Retinal pigment epithelial cell (primary cell): Measurements from ENCODE around the gene GLCCI1.

Source experiments
- DNase-seq: peaks from one replicate; pipeline ENCODE4 v3.0.0-alpha.2; 2010; ENCODE audit warnings: low read depth
- H3K4me3 ChIP-seq: 2 replicates; pipeline ENCODE4 v1.5.1; 2011; ENCODE audit warnings: mild to moderate bottlenecking, low read length, control low read depth, moderate library complexity
- CTCF ChIP-seq: conservative IDR thresholded peaks from 2 replicates; pipeline ENCODE4 v1.5.1; 2011; ENCODE audit warnings: low read depth, low read length, control low read depth, inconsistent platforms

GLCCI1 gene

DNA sequence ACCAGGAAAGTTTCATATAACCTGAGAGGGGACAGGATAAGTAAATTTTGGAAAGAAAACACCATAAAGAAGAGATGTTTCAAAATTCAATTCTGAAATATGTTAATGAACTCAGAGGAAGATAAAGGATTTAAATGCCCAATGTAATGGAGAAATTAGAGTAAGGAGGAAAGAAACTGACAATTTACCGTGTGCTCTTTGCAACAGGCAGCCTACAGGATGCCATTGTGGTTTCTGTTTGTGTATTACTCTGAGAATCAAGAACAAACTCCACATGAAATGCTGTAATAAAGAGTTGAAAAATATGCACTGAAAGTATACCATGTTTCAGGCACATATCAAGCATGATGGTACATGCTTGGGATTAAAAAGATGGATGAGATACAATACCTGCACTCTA is 44.8 kb upstream of the GLCCI1 start:
- no peak for DNase-seq
- H3K4me3 ChIP-seq = no peak overlapping the region
- no peak for TF ChIP-seq CTCF

DNA sequence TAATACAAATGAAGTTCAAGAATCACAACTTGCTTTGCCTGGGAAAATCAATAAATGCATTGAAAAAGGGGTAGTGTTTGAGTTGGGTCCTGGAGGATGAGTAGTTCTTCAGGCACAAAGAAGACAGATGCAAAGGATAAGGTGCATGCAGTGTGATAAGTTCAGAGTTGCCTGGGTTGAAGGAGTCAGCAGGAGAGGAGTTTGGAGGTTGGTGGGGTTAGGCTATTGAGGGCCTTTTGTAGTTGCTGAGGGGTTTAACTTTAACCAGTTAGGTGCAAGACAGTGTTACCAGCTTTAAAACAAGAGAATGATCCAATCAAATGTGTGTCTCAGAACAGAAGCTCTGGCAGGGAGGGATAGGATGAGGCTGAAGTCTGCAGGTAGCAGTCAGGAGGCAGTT is 44.3 kb upstream of the GLCCI1 start:
- no peak overlapping the region for H3K4me3 ChIP-seq
- TF ChIP-seq CTCF = no peak
- no peak for DNase-seq

DNA sequence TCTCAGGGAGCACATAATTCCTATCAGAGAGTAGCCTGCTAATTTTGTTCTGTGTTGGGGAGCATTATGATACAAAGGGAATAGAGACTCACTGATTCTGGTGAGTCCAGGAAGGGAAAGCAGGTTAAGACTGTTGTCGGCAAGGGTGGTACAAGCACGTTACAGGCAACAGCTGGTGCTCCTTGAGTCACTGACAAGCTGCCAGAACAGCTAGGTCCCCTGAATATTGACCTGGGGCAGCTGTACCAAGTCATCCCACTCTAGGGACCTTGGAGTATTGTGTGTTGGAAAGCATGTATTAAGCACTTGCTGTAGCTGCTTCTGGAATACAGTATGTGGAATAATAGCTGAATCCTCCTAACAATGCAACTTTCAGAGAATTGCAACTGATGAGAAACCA is 37.0 kb upstream of the GLCCI1 start:
- no peak for DNase-seq
- TF ChIP-seq CTCF = no peak
- no peak overlapping the region for H3K4me3 ChIP-seq

DNA sequence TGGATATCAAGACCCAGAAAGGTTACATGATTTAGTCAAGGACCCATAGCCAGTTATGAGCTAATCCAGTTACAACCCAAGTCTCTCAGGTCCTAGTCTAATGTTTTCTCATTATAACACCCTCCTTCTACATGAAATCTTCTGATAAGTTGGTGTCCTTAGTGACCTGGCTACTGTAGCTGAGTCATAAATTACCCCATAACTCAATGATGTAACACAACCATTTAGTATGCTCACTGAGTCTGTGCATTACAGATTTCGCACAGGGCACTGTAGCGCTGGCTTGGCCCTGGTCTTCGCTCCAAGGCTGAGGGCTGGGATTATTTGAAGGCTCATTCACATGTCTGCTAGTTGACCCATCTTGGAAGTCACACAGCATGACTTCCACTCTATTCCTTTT is 36.0 kb upstream of the GLCCI1 start:
- DNase-seq = no peak
- no peak overlapping the region for H3K4me3 ChIP-seq
- no peak for TF ChIP-seq CTCF

GRCh38 chr7:7933915-7934526 is 34.6 kb upstream of the GLCCI1 start:
- no peak for TF ChIP-seq CTCF

DNA sequence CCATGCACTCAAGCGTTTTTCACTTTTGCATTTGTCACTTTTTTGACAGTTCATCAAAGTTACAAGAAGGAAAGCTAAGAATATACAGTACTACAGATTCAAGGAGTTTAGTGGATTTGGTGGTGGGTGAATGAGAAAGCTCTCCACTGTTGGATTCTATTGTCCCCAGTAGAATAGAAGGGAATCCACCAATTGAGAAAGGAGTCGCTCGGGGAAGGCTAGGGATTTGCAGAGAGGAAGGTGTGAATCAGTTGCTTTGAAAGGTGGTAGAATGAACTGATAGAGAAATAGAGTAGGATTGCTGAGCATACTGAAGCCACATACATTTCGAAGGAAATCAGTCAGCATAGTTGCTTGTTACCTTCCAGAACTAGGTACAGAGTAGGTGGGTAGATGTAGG is 33.7 kb upstream of the GLCCI1 start:
- no peak overlapping the region for H3K4me3 ChIP-seq
- no peak for DNase-seq
- no peak for TF ChIP-seq CTCF

More at GRCh38 chr7:7933915-7934526, 34.6 kb upstream of the GLCCI1 start:
- H3K4me3 ChIP-seq = no peak overlapping the region
- no peak for DNase-seq

- no peak overlapping the region for H3K4me3 ChIP-seq
- no peak for DNase-seq
Observed at GRCh38 chr7:7938471-7938870, 30.1 kb upstream of the GLCCI1 start.

More at GRCh38 chr7:7938471-7938870, 30.1 kb upstream of the GLCCI1 start:
- no peak for TF ChIP-seq CTCF
